H1 (cell line): Measurements from ENCODE around the gene GPC6. TPM values are rescaled to one million over a fixed set of nuclear protein-coding genes. Genes with fewer than 3 reads are reported as not detected.

ENCODE experiments used
- CTCF ChIA-PET: fragments of 300-600 bp; sonication (Branson Sonifier 250); formaldehyde crosslinking; loops from one replicate; lab custom pipeline; 2021; ENCODE audit not compliant: partially characterized antibody; lab: Charles Lee
- POLR2A ChIA-PET: fragments of 300-600 bp; sonication (Branson Sonifier 250); formaldehyde crosslinking; loops from one replicate; lab custom pipeline; 2021; ENCODE audit warnings: inconsistent platforms; ENCODE audit not compliant: partially characterized antibody; lab: Charles Lee
- DNase-seq, 2 experiments: peaks; one replicate each; pipeline versions ENCODE4 v3.0.0 to v3.0.0-alpha.2; 2010 to 2022; ENCODE audit warnings: low spot score in 2 of 2, low read depth in 1 of 2, mixed read lengths in 1 of 2
- FAIRE-seq: peaks from 2 replicates; lab custom pipeline; 2011; peaks lifted over from hg19 to GRCh38; lab: Jason Lieb, UNC
- H2AFZ ChIP-seq: 2 replicates; pipeline ENCODE4 v1.8.1; 2012; ENCODE audit warnings: low read length, inconsistent platforms
- H2AK5ac ChIP-seq: 2 replicates; pipeline ENCODE4 v1.6.1; 2013; ENCODE audit warnings: low read depth, low read length
- H2BK120ac ChIP-seq: replicated peaks from 2 replicates; pipeline ENCODE3; 2013; ENCODE audit warnings: low read depth, low read length, inconsistent platforms
- H2BK12ac ChIP-seq: 2 replicates; pipeline ENCODE4 v1.6.1; 2013; ENCODE audit warnings: low read depth, low read length
- H2BK15ac ChIP-seq: 2 replicates; pipeline ENCODE4 v1.6.1; 2013; ENCODE audit warnings: low read length
- H2BK20ac ChIP-seq: 2 replicates; pipeline ENCODE4 v1.6.1; 2013; ENCODE audit warnings: low read length
- H2BK5ac ChIP-seq: 2 replicates; pipeline ENCODE4 v1.6.1; 2013; ENCODE audit warnings: low read depth, low read length
- H3K14ac ChIP-seq: 2 replicates; pipeline ENCODE4 v1.6.1; 2013; ENCODE audit warnings: inconsistent platforms; ENCODE audit not compliant: insufficient read length
- H3K18ac ChIP-seq: 2 replicates; pipeline ENCODE4 v1.6.1; 2013; ENCODE audit warnings: low read length; ENCODE audit errors: extremely low read depth
- H3K23ac ChIP-seq: 2 replicates; pipeline ENCODE4 v1.6.1; 2013; ENCODE audit warnings: inconsistent platforms; ENCODE audit not compliant: insufficient read length
- H3K23me2 ChIP-seq: 2 replicates; pipeline ENCODE4 v1.6.1; 2013; ENCODE audit warnings: low read depth, low read length
- H3K27ac ChIP-seq: 2 replicates; pipeline ENCODE4 v1.6.1; 2011; ENCODE audit warnings: low read depth, low read length, inconsistent platforms
- H3K27me3 ChIP-seq, 4 experiments: replicated peaks in 1 of 4; 1 replicate in 1 of 4; 2 replicates in 3 of 4; pipeline versions ENCODE4 v1.6.1 to v1.8.1; 2011 to 2013; ENCODE audit warnings: low read length in 3 of 4, mild to moderate bottlenecking in 3 of 4, inconsistent platforms in 2 of 4, mixed read lengths in 2 of 4, moderate library complexity in 1 of 4; ENCODE audit not compliant: control insufficient read depth in 3 of 4, insufficient read depth in 3 of 4; ENCODE audit errors: extremely low read depth in 1 of 4
- H3K36me3 ChIP-seq, 4 experiments: 2 replicates each; pipeline versions ENCODE4 v1.6.1 to v1.8.1; 2011 to 2013; ENCODE audit warnings: mild to moderate bottlenecking in 4 of 4, low read length in 3 of 4, moderate library complexity in 2 of 4, control low read depth in 1 of 4, inconsistent platforms in 1 of 4; ENCODE audit not compliant: insufficient read depth in 4 of 4, control insufficient read depth in 2 of 4
- H3K4ac ChIP-seq: replicated peaks from 2 replicates; pipeline ENCODE3; 2013; ENCODE audit warnings: low read length, low read depth, mixed read lengths, inconsistent platforms; ENCODE audit not compliant: insufficient read length
- H3K4me1 ChIP-seq, 4 experiments: replicated peaks in 1 of 4; 1 replicate in 1 of 4; 2 replicates in 3 of 4; pipeline versions ENCODE4 v1.6.1 to v1.8.1; 2011 to 2013; ENCODE audit warnings: low read length in 3 of 4, inconsistent platforms in 2 of 4, mixed read lengths in 1 of 4; ENCODE audit not compliant: insufficient read depth in 4 of 4, control insufficient read depth in 3 of 4
- H3K4me2 ChIP-seq, 2 experiments: 2 replicates each; pipeline versions ENCODE4 v1.6.1 to v1.8.1; 2011 to 2013; ENCODE audit warnings: low read depth in 2 of 2, low read length in 2 of 2, control low read depth in 1 of 2, inconsistent platforms in 1 of 2, mild to moderate bottlenecking in 1 of 2; ENCODE audit not compliant: insufficient read depth in 1 of 2
- H3K4me3 ChIP-seq, 4 experiments: fragments of 200-600, 300-600 bp in 1 of 4; sonication (generic), shearing (Covaris generic), sonication (Bioruptor Twin) in 1 of 4; 2 replicates each; pipeline versions ENCODE4 v1.5.1 to v1.8.1; 2011 to 2016; ENCODE audit warnings: low read length in 4 of 4, low read depth in 3 of 4, control low read depth in 2 of 4, inconsistent platforms in 2 of 4, mild to moderate bottlenecking in 2 of 4, mixed read lengths in 1 of 4, moderate library complexity in 1 of 4; ENCODE audit not compliant: insufficient read depth in 2 of 4; ENCODE audit errors: extremely low read depth in 1 of 4
- H3K56ac ChIP-seq: replicated peaks from 2 replicates; pipeline ENCODE3; 2013; ENCODE audit warnings: low read depth, mild to moderate bottlenecking, mixed read lengths, low read length, inconsistent platforms; ENCODE audit not compliant: insufficient read length
- H3K79me1 ChIP-seq: 2 replicates; pipeline ENCODE4 v1.6.1; 2013; ENCODE audit warnings: low read depth, low read length, control low read depth
- H3K79me2 ChIP-seq, 2 experiments: 2 replicates each; pipeline versions ENCODE4 v1.6.1 to v1.8.1; 2012 to 2013; ENCODE audit warnings: low read length in 2 of 2, mild to moderate bottlenecking in 2 of 2, inconsistent platforms in 1 of 2; ENCODE audit not compliant: insufficient read depth in 2 of 2, control insufficient read depth in 1 of 2
- H3K9ac ChIP-seq, 4 experiments: replicated peaks in 1 of 4; 1 replicate in 1 of 4; 2 replicates in 3 of 4; pipeline versions ENCODE4 v1.6.1 to v1.8.1; 2011 to 2013; ENCODE audit warnings: low read depth in 3 of 4, low read length in 3 of 4, control low read depth in 2 of 4, mild to moderate bottlenecking in 2 of 4, moderate library complexity in 2 of 4, inconsistent platforms in 1 of 4; ENCODE audit errors: extremely low read depth in 1 of 4
- H3K9me3 ChIP-seq, 2 experiments: 2 replicates each; pipeline versions ENCODE4 v1.6.1 to v1.8.1; 2012 to 2013; ENCODE audit warnings: mild to moderate bottlenecking in 2 of 2, moderate library complexity in 2 of 2, control low read depth in 1 of 2, inconsistent platforms in 1 of 2, low read depth in 1 of 2, low read length in 1 of 2, mixed read lengths in 1 of 2; ENCODE audit not compliant: insufficient read depth in 2 of 2
- H4K20me1 ChIP-seq, 2 experiments: replicated peaks in 1 of 2; 2 replicates each; pipeline versions ENCODE3 to v1.8.1; 2011 to 2013; ENCODE audit warnings: inconsistent platforms in 2 of 2, low read length in 2 of 2, mild to moderate bottlenecking in 1 of 2; ENCODE audit not compliant: insufficient read depth in 2 of 2, control insufficient read depth in 1 of 2
- H4K5ac ChIP-seq: 2 replicates; pipeline ENCODE4 v1.6.1; 2013; ENCODE audit warnings: low read length, low read depth, mixed read lengths, inconsistent platforms; ENCODE audit not compliant: insufficient read length
- H4K8ac ChIP-seq: 2 replicates; pipeline ENCODE4 v1.8.0; 2013; ENCODE audit warnings: mild to moderate bottlenecking, moderate library complexity, low read length, inconsistent platforms; ENCODE audit not compliant: insufficient read depth; ENCODE audit errors: extremely low read depth
- H4K91ac ChIP-seq: replicated peaks from 2 replicates; pipeline ENCODE3; 2013; ENCODE audit warnings: low read length, mixed read lengths, inconsistent platforms; ENCODE audit not compliant: insufficient read length
- CBX5 ChIP-seq: fragments of 300-800, 300-1000 bp; sonication (generic); IDR thresholded peaks from 2 replicates; pipeline ENCODE4 v1.7.1; 2016; ENCODE audit warnings: antibody characterized with exemption, low read length, low read depth
- CHD2 ChIP-seq: IDR thresholded peaks from 2 replicates; pipeline ENCODE4 v1.6.1; 2012; ENCODE audit warnings: low read length, improper control_type of control experiment
- CTBP2 ChIP-seq: IDR thresholded peaks from 2 replicates; pipeline ENCODE4 v1.7.0; 2011; ENCODE audit warnings: borderline replicate concordance, mild to moderate bottlenecking, moderate library complexity, mixed read lengths, low read length; ENCODE audit not compliant: insufficient read depth, insufficient read length
- GABPA ChIP-seq: IDR thresholded peaks from 2 replicates; pipeline ENCODE4 v1.6.1; 2011; ENCODE audit warnings: mild to moderate bottlenecking, low read length, moderate library complexity, borderline replicate concordance; ENCODE audit not compliant: insufficient read depth
- SAP30 ChIP-seq: fragments of 300-600 bp; sonication (generic); IDR thresholded peaks from 2 replicates; pipeline ENCODE4 v1.7.1; 2012; ENCODE audit warnings: low read length, moderate library complexity, mild to moderate bottlenecking, inconsistent platforms; ENCODE audit not compliant: insufficient read depth, insufficient replicate concordance
- SIN3A ChIP-seq, 2 experiments: IDR thresholded peaks in 1 of 2; conservative IDR thresholded peaks in 1 of 2; 2 replicates each; pipeline ENCODE4 v1.6.1; 2011 to 2012; ENCODE audit warnings: low read length in 2 of 2, improper control_type of control experiment in 1 of 2, low read depth in 1 of 2, mild to moderate bottlenecking in 1 of 2
- SP1 ChIP-seq: IDR thresholded peaks from 2 replicates; pipeline ENCODE4 v1.6.1; 2011; ENCODE audit warnings: low read depth, low read length
- SP4 ChIP-seq: IDR thresholded peaks from 2 replicates; pipeline ENCODE4 v1.6.1; 2012; ENCODE audit warnings: low read length, inconsistent platforms
- SRF ChIP-seq: IDR thresholded peaks from 2 replicates; pipeline ENCODE4 v1.6.1; 2011; ENCODE audit warnings: mild to moderate bottlenecking, low read depth, low read length, moderate library complexity
- TAF7 ChIP-seq: optimal IDR thresholded peaks from 2 replicates; pipeline ENCODE3; 2011; ENCODE audit warnings: low read depth, mild to moderate bottlenecking, inconsistent platforms, low read length, moderate library complexity, borderline replicate concordance
- TEAD4 ChIP-seq: IDR thresholded peaks from 2 replicates; pipeline ENCODE4 v1.6.1; 2012; ENCODE audit warnings: low read depth, low read length, inconsistent platforms, mixed read lengths
- WGBS, 2 experiments: shearing (Covaris generic) in 1 of 2; methylation state at CpG; one replicate each; pipeline versions ENCODE4 v1.1.6 to v1.1.7; 2013 to 2015; ENCODE audit warnings: low lambda C conversion rate in 2 of 2, mixed read lengths in 2 of 2, inconsistent platforms in 1 of 2, low coverage in 1 of 2, missing lambda C conversion rate in 1 of 2; ENCODE audit not compliant: insufficient replicate concordance in 2 of 2, insufficient coverage in 1 of 2, insufficient read length in 1 of 2; ENCODE audit errors: extremely low coverage in 1 of 2, missing lambda C conversion rate in 1 of 2; 5-methylcytosine and 5-hydroxymethylcytosine counted together
- polyA plus RNA-seq, 7 experiments: library from polyadenylated mRNA; depleted of rRNA in 3 of 7; stranded (reverse) in 5 of 7; unstranded in 2 of 7; fragments of >200 nt in 5 of 7; fragments of 200-250 nt in 2 of 7; gene quantifications; 1 replicate in 5 of 7; 2 replicates in 1 of 7; 4 replicates in 1 of 7; pipeline versions ENCODE4 v1.2.1 to v1.2.3, GENCODE V29; 2011 to 2013; ENCODE audit warnings: missing spikeins in 2 of 7, mixed read lengths in 2 of 7
- total RNA-seq: library from RNA; stranded (reverse); fragmentation: NEBNext Ultra II Directional; extraction: Animal tissue kit (Norgen Biotek cat#: 25700); gene quantifications from 2 replicates; pipeline ENCODE4 v1.2.1, GENCODE V29; 2021
- TF ChIP-seq, protein P1 (sequence below): IDR thresholded peaks from 2 replicates; pipeline ENCODE4 v1.6.1; 2012; ENCODE audit warnings: inconsistent platforms

Gene GPC6
- total and polyA plus RNA-seq, 2 of the 8 experiments (the other 6 are each of a cell fraction or from before 2014, with no cell fraction given) = 5.4 to 12.0 TPM

DNA sequence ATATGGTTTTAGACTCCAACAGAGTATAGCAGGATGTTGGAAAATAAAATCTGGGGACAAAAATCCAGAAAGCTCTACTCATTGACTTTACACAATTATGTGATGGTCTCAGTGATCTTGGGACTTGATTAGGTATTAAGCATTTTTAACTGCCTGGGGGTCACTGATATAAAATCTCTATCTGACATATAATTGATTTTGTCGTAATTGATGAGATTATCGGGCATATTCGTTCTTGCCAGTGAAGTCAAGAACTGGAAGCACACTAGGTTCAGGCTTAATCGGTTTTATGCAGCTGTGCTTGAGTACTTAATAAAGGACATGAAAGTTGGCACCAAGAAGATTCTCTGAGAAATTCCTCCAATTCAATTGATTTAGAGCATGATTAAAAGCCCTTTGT, 862.1 kb downstream of the GPC6 start:
- Histone ChIP-seq H3K36me3 (no peaks in the 10 kb centered on the region), H3K18ac (no peak overlapping the region), H2BK15ac (no peak overlapping the region), H2AK5ac (no peak overlapping the region), H3K79me1 (no peaks in the 10 kb centered on the region), H3K27ac (no peak overlapping the region), H3K9ac (no peak overlapping the region), H2BK20ac (no peak overlapping the region), H3K79me2 (no peaks in the 10 kb centered on the region), H3K4me1 (no peaks in the 10 kb centered on the region), H4K5ac (no peak overlapping the region), H3K56ac (no peak overlapping the region), H3K23ac (no peak overlapping the region), H2BK5ac (no peak overlapping the region), H4K8ac (no peak overlapping the region), H3K14ac (no peak overlapping the region), H2BK120ac (no peak overlapping the region), H4K20me1 (no peaks in the 10 kb centered on the region), H3K27me3 (no peaks in the 10 kb centered on the region), H3K4me3 (no peak overlapping the region), H2BK12ac (no peak overlapping the region), H3K23me2 (no peaks in the 10 kb centered on the region), H3K9me3 (peaks cover 0 to 4% of the 10 kb centered on the region in 2 experiments; a peak in 1 of 4 replicates), H2AFZ (no peak overlapping the region), H3K4ac (no peak overlapping the region), H4K91ac (no peak overlapping the region), H3K4me2 (no peak overlapping the region)
- FAIRE-seq (no peak), DNase-seq (no peak)
- 63% methylated on average over 4 of the region's 4 CpGs; no CpG with 5 or more reads in 1 of the 2 experiments for WGBS, 2 experiments
- POLR2A ChIA-PET = no interaction called here
- CTCF ChIA-PET = no interaction called here
- TF ChIP-seq SIN3A (conservative IDR thresholded peaks at IDR 0.05 in 1 of 2, IDR thresholded peaks at IDR 0.05 in 1 of 2; ENCODE audit: low read depth in 1 of 2, low read length in 2 of 2) = no peak
- TF ChIP-seq CHD2 = no peak
- TF ChIP-seq SAP30 = no peak
- no peak for TF ChIP-seq TEAD4
- no peak for TF ChIP-seq SP1
- TF ChIP-seq TAF7 = no peak
- no peak for TF ChIP-seq SRF
- TF ChIP-seq SP4 = no peak
- TF ChIP-seq, protein P1, sequence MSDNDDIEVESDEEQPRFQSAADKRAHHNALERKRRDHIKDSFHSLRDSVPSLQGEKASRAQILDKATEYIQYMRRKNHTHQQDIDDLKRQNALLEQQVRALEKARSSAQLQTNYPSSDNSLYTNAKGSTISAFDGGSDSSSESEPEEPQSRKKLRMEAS = no peak
- TF ChIP-seq CBX5 = no peak
- TF ChIP-seq GABPA = no peak
- no peak for TF ChIP-seq CTBP2
